IMR-90 (cell line): ENCODE measurements around the gene SH3RF2.

Experiments used
- CEBPB ChIP-seq: IDR thresholded peaks from 2 replicates; pipeline ENCODE4 v1.6.1; 2012; ENCODE audit warnings: low read depth, low read length, improper control_type of control experiment
- CHD1 ChIP-seq: IDR thresholded peaks from 2 replicates; pipeline ENCODE4 v1.6.1; 2012; ENCODE audit warnings: low read depth, low read length, improper control_type of control experiment
- MAFK ChIP-seq: IDR thresholded peaks from 2 replicates; pipeline ENCODE4 v1.6.1; 2012; ENCODE audit warnings: low read depth, low read length, improper control_type of control experiment
- MAZ ChIP-seq: IDR thresholded peaks from 2 replicates; pipeline ENCODE4 v1.6.1; 2012; ENCODE audit warnings: low read depth, mild to moderate bottlenecking, low read length, improper control_type of control experiment, moderate library complexity, borderline replicate concordance
- MXI1 ChIP-seq: IDR thresholded peaks from 2 replicates; pipeline ENCODE4 v1.6.1; 2012; ENCODE audit warnings: low read depth, mild to moderate bottlenecking, low read length, moderate library complexity, borderline replicate concordance
- POLR2A ChIP-seq: IDR thresholded peaks from 2 replicates; pipeline ENCODE4 v1.6.1; 2012; ENCODE audit warnings: mild to moderate bottlenecking, low read depth, low read length
- RCOR1 ChIP-seq: IDR thresholded peaks from 2 replicates; pipeline ENCODE4 v1.6.1; 2012; ENCODE audit warnings: mild to moderate bottlenecking, low read length, improper control_type of control experiment; ENCODE audit not compliant: insufficient replicate concordance
- RFX5 ChIP-seq: IDR thresholded peaks from 2 replicates; pipeline ENCODE4 v1.8.0; 2012; ENCODE audit warnings: low read depth, mild to moderate bottlenecking, low read length, moderate library complexity
- TF ChIP-seq, protein P1 (sequence below): conservative IDR thresholded peaks from 2 replicates; pipeline ENCODE4 v1.5.1; 2012; ENCODE audit warnings: mild to moderate bottlenecking, low read depth, low read length, improper control_type of control experiment
- TF ChIP-seq, protein P2 (sequence below): fragments of 150-350 bp; IDR thresholded peaks from 2 replicates; pipeline ENCODE4 v1.6.1; 2017; ENCODE audit warnings: mild to moderate bottlenecking, antibody characterized with exemption, low read length, low read depth

- TF ChIP-seq, protein P1, sequence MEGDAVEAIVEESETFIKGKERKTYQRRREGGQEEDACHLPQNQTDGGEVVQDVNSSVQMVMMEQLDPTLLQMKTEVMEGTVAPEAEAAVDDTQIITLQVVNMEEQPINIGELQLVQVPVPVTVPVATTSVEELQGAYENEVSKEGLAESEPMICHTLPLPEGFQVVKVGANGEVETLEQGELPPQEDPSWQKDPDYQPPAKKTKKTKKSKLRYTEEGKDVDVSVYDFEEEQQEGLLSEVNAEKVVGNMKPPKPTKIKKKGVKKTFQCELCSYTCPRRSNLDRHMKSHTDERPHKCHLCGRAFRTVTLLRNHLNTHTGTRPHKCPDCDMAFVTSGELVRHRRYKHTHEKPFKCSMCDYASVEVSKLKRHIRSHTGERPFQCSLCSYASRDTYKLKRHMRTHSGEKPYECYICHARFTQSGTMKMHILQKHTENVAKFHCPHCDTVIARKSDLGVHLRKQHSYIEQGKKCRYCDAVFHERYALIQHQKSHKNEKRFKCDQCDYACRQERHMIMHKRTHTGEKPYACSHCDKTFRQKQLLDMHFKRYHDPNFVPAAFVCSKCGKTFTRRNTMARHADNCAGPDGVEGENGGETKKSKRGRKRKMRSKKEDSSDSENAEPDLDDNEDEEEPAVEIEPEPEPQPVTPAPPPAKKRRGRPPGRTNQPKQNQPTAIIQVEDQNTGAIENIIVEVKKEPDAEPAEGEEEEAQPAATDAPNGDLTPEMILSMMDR: no peak
- no peak for TF ChIP-seq MAFK
- no peak for TF ChIP-seq MAZ
- TF ChIP-seq CHD1: no peak
- TF ChIP-seq POLR2A: no peak
- TF ChIP-seq RCOR1: no peak
- TF ChIP-seq, protein P2, sequence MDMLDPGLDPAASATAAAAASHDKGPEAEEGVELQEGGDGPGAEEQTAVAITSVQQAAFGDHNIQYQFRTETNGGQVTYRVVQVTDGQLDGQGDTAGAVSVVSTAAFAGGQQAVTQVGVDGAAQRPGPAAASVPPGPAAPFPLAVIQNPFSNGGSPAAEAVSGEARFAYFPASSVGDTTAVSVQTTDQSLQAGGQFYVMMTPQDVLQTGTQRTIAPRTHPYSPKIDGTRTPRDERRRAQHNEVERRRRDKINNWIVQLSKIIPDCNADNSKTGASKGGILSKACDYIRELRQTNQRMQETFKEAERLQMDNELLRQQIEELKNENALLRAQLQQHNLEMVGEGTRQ: no peak
- no peak for TF ChIP-seq CEBPB
- TF ChIP-seq MXI1: no peak
- TF ChIP-seq RFX5: no peak
Measured at GRCh38 chr5:146007989-146008388, 71.6 kb downstream of the SH3RF2 start.
